ENCODE data around the gene TSHZ2.

Gene TSHZ2

DNA sequence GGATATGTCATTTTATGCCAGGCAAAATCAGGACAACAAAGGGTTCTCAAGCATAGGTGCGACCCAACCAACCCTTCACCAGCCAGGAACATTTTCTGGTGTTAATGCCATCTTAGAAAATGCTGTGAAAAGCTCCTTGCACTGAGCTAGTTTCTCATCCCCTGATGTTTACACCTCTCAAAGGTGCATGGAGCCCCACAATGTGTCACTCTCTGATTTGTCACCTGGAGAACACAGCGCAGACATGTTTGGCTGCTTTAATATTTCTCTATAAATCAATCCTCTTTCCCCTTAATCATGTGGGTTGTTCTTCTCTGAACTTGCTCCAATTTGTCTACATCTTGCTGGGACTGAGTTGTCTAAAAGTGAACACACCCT, 244.3 kb downstream of the TSHZ2 start:
- DNase-seq: no peak

DNA sequence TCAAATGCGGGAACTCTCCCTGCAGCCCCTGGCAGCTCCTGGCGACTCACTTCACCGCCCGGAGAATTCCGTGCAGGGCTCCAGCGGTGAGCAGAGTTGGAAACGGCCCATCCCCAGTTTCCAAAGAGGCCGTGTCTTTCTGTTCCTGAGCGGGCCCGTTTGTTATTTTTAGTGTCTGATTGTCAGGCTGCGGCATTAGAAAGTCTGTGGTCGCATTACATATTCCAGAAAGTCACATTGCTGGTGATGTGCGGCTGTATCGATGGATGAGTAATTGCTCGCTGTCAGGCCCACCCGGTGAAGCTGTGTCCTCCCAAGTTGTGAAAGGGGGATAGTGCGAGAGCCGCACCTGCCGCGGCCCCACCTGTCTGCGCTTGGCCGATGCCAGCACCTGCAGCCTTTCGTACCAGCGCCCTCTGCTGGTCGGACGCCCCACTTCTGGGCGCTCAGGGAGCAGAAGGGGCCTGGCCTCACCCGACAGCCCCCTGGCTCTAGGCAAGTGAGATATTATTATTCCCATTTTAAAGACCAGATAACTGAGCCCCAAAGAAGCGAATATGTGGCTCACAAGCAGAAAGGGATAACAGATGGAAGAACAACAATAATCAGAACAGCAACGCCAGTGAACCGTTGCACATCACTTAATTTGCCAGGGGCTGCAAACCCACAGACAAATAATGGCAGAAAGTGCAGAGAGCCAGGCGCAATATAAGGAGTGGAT, 244.9 kb downstream of the TSHZ2 start:
- DNase-seq: peak; percentile 50

DNA sequence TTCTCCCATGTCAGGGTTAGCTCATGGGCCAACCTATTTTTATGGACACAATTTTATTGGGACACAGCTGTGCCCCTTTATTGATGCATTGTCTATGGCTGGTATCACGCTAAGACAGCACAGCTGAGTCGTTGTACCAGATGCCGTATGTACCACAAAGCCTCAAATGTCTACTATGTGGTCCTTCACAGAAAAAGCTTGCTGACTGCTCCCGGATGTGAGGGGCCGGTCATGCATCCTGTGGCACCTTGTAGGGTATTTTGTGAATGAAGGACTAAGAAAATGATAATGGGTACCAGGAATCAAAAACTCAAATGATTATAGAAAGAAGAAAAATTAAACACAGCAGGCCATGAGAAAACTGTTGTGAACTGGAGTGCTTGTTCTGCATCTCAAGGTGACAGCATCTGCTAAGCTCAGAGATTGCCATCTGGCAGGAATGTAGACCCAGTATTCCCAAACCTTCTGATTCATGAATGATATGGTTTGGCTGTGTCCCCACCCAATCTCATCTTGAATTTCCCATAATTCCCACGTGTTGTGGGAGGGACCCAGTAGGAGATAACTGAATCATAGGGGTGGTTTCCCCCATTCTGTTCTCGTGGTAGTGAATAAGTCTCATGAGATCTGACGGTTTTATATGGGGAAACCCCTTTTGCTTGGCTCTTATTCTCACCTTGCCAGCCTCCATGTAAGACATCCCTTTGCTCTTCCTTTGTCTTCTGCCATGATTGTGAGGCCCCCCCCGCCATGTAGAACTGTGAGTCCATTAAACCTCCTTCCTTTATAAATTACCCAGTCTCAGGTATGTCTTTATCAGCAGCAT, 248.5 kb downstream of the TSHZ2 start:
- no peak for DNase-seq

DNA sequence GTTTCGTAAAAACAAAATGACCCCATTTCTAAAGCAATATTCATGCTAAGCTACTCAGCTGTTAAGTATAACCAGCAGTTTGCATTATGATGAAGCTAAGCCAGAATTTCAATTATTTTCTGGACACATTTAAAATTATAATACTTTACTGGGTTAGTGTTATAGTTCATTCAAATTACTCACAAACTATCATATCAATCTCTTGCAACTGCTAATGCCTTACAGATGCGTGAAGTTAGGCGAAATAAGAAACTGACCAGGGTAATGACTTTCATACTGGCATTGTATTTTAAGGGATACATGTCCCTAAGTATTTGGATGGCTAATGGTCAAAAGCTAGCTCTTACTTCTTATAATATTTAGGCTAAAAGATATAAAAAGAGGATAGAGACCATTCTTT, 249.6 kb downstream of the TSHZ2 start:
- DNase-seq: no peak

DNA sequence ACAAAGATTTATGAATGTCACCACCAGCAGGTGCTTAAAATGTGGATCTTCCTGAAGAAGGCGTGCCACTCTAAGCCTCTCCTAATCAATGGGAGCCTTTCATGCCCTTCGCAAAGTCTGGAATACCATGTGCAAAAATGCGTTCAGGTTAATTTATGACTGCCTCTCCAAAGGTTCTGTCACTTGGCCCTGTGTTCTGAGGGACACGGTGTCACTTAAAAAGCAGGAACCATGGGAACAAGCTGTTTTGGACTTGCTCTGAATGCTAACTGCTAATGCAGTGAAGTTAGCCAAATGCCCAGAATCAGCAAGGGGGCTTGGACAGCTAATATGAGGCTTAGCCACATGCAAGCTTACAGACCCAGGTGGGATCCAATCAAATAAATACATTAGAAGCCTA, 250.3 kb downstream of the TSHZ2 start:
- no peak for DNase-seq

DNA sequence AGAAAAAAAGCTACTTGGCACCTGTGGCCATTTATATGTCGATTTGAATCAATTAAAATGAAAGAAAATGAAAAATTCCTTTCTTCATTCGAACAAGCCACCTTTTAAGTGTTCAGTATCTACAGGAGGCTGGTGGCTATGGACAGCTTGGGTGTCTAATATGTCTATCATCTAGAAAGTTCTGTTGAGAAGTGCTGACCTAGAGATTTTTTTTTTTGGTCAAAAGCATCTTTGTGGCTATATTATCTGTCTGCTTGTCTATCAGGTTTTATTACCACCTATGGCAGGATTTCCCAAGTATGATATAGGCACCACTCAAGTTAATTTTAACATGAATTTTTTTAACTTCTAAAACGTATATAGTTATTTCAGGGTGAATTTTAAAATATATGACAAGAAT, 250.8 kb downstream of the TSHZ2 start:
- DNase-seq: no peak

DNA sequence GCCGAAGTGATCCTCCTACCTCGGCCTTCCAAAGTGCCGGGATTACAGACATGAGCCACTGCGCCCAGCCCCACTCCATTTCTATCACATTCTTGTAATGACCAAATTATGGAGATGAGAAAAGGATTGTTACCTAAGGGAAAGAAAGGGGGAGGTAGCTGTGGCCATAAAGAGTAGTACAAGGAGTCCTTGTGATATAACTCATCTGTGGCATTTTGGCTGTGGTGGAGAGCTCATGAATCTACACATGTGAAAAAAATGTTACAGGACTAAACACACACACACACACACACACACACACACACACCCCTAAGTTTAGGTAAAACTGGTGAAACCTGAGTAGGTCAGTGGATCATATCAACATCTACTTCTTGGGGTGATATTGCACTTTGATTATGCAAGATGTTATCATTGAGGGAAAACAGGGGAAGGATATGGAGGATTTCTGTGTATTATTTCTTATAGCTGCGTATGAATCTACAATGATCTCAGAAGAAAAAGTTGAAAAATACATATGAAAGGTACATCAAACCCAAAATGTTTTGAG, 251.5 kb downstream of the TSHZ2 start:
- no peak for DNase-seq

DNA sequence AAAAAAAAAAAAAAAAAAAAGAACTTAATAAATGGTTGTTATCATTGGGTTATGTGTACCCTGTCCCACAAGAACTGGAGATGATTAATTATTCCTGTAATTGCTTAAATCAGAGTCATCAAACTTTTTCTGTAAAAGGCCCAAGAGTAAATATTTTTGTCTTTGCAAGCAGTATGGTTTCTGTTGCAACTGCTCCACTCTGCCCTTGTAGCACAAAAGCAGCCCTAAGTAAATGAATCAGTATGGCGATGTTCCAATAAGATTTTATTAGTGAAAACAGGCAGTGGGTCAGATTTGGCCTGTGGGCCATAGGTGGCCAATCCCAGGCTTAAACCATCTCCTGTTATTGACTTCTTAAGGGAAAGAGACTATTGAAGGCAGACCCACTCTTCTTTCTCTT, 252.7 kb downstream of the TSHZ2 start:
- no peak for DNase-seq

DNA sequence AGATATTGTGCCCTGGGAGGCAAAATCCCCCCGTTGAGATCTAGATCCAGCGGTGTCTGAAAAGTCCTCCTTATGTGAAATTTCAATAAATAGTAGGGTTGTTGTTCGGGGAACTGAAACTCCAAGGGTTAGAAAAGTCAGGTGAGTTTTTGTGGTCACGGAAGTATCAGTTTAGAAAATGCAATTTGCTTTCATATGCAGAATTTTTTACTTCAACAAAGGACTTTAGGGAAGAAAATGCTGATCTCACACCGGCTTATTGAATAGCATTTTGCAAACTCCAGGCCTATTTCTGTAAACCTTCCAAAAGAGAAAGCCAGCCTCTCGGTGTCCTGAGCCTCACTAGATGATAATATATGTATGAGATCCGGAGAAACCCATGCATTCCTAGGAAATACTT, 254.7 kb downstream of the TSHZ2 start:
- DNase-seq: no peak

DNA sequence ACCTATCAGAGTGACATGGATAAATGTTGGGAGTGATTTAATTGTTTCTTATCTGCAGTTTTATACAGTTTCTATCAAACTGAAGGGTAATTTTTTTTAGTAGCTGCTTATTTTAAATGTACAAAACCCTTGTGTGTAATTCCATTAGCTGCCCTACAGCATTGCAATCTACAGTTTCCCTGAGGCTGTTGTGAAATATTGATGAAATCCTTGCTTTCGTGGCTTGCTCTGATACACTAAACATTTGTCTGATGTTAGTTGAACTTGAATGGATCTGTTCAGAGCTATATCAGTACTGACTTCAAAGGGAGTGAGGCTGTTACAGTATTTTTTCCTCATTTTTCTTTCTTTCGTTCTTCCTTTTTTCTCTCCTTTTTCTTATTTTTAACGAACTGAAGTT, 255.4 kb downstream of the TSHZ2 start:
- no peak for DNase-seq

DNA sequence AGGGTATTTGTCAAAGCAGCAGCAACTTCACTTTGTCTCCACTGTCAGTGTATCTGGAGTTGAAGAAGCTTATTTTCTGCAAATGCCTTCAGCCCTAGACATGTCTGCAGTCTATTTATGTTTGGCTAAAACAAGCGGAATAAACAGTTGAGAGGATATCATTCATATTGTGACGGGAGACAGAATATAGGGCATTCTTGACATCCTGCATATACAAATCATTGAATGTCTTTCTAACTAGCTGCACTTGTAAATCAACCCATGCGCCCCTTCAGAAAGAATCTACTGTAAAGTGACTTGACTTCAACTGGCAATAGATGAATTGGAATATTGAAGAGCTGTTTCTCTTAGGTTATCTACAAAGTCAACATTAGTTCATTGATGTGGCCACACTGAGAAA, 258.9 kb downstream of the TSHZ2 start:
- no peak for DNase-seq

DNA sequence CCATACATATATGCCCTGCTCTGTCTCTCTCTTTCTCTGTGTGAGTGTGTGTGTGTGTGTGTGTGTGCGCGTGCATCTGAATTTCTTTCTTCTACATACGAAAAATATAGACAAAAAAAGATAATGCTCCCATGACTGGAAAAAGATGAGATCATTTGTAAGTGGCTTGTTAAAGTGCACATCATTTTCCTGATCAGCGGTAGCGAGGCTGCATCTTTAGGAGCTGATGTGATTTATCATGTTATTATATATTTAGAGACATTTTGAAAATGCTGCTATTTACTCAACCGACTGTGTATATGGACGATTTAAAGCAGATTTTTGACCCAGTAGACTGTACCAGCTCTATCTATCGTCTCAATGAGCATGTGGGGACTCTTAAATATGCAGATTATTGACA, 265.3 kb downstream of the TSHZ2 start:
- no peak for DNase-seq

DNA sequence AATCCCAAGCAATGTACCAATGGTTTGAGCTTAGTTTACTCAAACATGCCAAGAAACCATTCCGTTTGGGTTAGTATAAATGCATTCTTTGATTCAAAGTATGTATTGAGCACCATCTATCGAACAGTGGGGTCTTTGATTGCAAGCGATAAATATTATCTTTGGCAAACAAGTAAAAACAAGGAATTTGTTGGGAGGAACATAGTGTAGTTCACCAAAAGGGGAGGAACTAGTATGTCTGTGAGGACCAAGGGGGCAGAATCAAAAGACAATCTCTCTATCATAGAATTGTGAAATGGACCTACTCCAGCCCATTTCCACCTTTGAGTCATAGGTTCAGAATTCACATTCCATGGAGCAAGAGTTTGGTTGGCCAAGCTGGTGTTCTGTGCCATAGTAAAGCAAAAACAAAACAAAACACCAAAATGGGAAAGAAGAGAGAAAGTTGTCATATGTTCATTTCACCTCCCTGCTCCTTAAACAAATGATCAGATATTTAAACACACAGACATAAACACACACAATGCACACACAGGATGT, 266.0 kb downstream of the TSHZ2 start:
- DNase-seq: no peak

DNA sequence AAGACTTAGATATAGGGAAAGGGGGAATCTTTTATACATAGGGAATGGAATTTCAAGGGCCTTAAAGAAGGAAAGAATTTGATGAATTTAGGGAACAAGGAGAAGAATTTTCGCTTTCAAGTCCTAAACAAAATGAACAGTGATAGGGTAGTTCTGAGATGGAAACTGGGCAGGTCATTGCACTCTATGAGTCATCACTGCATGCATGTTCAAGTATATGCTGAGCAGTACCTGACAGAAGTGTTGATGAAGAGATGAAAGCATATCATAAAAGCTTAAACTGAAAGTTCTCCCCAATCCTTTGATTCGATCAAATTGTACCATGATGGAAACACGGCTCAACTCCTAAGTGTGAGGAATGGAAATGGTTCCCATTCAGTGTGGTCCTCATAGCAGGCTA, 271.0 kb downstream of the TSHZ2 start:
- DNase-seq: no peak

DNA sequence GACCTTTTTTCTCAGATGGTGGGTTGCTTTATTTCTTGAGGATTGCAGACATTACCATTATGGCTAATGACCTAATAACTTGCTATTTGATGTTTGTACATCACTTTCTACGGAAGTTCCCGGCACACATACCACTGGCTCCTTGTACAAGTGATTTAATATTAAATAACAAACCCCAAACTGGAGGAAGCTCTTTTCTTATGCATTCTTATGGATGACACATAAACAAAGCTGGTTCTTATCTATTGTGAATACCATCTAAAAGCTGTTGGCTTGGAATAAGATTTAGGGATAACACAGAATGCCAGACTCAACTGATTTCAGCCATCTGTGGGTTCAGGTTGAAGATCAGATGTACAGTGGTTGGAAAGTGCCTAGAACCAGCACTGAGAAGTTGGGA, 272.6 kb downstream of the TSHZ2 start:
- DNase-seq: no peak

DNA sequence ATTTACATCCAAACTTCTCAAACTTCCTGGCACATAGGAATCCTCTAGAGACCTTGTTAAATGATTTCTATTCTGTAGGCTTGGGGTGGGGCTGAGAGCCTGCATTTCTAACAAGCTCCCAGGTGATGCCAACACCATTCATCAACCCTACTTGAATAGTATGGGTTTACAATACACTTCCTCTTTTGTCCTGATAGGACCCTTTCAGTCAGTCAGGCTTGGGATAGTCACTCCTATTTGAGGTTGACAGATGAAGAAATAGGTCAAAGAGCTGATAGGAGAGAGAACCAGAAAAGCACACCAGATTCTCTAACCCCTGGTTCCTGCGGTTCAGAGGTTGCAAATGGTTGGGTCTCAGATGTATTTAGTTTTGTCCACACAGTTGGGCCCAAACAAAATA, 273.4 kb downstream of the TSHZ2 start:
- peak; percentile 31 for DNase-seq

DNA sequence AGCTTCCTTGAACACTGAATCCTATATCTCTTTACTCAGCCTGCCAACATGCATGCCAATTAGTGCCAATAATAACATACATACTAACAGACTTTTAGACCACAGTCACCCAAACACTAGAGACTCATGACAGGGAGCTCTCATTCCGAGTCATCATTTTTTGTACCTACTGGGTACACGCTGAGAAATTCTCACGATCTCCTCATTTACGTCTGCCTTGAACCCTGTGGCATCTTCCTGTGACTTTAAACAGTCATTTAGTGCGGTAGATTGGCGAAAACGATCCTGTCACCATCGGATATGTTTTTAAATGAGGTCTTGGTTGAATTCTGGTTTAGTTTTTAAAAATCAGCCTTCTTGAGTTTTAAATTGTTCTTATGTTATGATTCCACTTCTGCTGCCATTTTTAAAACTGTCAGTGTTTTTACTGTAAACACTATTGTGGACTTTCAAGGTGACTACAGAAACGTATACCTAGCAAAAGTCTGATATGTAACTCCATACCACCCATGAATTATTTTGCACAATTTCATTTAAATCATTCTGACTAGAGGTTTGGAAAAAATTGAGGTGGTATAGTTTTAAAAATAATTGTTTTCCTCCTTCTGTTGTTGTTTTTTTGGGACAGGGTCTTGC, 275.4 kb downstream of the TSHZ2 start:
- no peak for DNase-seq

DNA sequence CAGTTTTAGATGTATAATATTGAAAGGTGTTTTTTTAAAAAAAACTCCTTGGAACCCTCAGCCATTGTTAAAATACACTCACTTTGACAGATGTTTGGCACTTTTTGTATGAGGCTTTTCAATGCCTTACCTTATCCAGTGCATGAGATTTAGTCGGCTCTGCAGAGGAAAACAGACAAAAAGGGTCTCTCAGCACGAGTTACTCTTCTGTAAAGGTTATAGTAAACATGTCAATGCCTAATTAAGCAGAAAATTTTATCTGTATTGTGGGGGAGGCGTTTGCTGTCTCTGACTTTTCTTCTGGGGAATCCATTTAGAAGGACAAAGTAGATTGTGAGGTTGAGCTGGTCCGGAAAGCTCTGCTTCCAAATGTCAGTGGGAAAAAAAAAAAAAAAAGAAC, 278.3 kb downstream of the TSHZ2 start:
- DNase-seq: no peak

DNA sequence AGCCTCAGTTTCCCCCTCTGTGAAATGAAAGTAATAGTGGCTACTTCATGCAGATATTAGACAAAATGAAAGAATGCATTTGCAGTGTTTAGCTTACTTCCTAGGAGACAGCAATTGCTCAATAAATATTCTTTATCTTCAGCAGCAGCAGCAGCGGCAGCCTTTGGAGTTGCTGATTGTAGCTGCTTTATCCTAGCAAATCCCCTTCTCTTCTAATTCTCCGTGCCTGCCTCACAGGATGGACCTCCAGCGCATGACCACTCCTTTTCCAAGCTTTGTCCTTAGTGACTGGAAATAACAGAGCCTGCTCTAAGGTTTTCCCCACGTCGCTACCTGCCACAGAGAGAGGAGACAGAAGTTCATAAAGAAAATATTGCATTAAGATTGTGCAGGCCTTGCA, 279.8 kb downstream of the TSHZ2 start:
- DNase-seq: no peak

DNA sequence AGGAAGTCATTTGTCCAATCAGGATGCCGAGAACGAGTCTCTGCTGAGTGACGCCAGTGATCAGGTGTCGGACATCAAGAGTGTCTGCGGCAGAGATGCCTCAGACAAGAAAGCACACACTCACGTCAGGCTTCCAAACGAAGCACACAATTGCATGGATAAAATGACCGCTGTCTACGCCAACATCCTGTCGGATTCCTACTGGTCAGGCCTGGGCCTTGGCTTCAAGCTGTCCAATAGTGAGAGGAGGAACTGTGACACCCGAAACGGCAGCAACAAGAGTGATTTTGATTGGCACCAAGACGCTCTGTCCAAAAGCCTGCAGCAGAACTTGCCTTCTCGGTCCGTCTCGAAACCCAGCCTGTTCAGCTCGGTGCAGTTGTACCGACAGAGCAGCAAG, 281.5 kb downstream of the TSHZ2 start:
- no peak for DNase-seq

DNA sequence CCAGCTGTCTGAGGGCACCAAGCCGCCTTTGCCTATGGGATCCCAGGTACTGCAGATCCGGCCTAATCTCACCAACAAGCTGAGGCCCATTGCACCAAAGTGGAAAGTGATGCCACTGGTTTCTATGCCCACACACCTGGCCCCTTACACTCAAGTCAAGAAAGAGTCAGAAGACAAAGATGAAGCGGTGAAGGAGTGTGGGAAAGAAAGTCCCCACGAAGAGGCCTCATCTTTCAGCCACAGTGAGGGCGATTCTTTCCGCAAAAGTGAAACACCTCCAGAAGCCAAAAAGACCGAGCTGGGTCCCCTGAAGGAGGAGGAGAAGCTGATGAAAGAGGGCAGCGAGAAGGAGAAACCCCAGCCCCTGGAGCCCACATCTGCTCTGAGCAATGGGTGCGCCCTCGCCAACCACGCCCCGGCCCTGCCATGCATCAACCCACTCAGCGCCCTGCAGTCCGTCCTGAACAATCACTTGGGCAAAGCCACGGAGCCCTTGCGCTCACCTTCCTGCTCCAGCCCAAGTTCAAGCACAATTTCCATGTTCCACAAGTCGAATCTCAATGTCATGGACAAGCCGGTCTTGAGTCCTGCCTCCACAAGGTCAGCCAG, 283.0 kb downstream of the TSHZ2 start:
- DNase-seq: no peak

DNA sequence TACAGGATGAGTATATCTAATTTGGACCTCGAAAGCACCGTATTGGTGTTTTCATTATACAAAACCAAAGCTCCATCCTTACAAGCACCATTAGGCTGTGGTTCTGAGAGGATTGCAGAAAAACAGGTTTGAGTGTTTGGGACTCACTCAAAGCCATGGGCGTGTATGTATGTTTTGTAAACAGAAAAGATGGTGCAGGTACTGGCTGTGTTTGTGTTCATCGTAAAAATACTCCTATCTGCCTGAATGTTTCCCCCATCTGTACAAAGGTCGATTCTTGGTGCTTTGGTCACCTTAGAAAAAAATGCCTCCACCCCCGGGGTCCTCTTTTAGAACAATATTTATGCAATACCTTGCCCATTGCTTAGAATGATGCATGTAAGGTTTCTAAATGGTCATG, 286.6 kb downstream of the TSHZ2 start:
- peak; percentile 65 for DNase-seq

DNA sequence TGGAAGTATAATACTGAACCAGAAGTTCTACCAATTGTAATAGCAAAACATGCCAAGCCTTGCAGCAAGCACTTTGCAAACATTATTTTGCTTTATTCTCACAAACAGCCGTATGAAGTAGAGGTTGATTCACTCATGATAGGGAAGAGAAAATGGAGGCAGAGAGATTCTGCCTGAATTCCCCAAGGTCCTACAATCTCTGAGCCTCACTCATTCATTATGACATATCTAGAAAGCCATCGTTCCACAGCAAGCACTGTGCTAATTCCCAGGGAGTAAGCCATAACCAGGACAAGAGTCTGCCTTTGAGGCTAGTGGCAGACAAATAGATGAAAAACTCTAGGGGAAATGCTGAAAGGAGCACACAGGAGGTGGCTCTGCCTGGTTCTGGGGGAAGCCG, 288.0 kb downstream of the TSHZ2 start:
- no peak for DNase-seq

Measured in DMS153 (cell line).